GM03348 (cell line): ENCODE results near the gene LDLRAD3.
"Not testable (repeated sequence)": the region's sequence is repeated elsewhere in the genome, so short reads cannot be mapped to it uniquely, and the experiment has no call there.

Source experiments
- DNase-seq: peaks from one replicate; pipeline ENCODE4 v3.0.0; 2012; ENCODE audit warnings: low spot score

The LDLRAD3 gene

DNA sequence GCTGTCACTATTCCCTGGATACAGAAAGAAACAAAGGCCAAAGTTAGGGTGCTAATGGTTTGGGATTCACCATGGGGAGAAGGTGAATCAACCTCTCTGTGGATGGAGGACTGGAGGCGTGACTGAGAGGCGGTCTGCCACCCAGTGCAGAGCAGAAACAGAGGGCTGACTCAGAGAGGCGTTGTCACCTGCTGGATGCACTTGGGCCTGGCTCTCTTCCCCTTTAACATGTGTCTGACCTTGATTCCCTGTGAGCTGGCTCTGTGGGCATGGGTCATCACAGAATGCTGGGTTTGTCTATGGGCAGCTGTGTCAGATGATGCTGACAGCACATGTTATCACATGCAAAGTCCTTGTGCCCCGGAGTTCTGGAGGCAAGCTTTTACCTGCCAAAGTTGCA, 75.9 kb downstream of the LDLRAD3 start:
- DNase-seq: no peak

- no peak for DNase-seq
Measured at GRCh38 chr11:36022882-36023281, 79.0 kb downstream of the LDLRAD3 start.

DNA sequence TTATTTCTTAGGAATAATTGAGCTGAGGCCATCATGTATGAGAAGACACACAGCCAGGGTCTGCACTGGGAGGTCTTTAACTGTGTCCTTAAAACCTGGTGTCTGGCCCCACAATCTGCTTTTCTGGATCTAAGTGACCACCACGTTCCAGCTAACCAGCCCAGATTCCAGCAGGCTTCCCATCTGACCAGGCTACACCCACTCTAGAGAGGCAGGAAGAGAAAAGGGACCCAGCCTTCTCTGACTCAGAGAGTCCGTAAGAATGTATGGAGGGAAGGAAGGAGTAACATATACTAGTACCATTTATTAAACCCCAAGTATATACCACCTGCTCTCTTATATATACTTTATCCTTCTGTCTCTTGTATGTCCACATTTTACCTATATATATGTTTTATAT, 80.1 kb downstream of the LDLRAD3 start:
- DNase-seq: peak; percentile 60

- no peak for DNase-seq
Measured at GRCh38 chr11:36024716-36025115, 80.9 kb downstream of the LDLRAD3 start.

DNA sequence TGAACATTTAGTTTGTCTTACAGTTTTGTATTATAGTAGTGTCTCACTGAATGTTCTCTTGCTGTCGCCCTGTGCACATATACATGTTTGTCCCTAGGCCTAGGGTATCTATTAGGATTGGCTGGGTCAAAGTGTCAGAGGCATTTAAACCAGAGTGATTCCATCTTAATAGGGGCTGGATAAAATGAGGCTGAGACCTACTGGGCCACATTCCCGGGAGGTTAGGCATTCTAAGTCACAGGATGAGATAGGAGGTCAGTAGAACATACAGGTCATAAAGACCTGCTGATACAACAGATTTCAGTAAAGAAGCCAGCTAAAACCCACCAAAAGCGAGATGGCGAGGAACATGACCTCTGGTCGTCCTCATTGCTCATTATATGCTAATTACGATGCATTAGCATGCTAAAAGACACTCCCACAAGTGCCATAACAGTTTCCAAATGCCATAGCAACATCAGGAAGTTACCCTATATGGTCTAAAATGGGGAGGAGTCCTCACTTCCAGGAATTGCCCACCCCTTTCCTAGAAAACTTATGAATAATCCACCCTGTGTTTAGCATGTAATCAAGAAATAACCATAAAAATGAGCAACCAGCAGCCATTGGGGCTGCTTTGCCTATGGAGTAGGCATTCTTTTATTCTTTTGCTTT, 82.6 kb downstream of the LDLRAD3 start:
- DNase-seq: no peak

DNA sequence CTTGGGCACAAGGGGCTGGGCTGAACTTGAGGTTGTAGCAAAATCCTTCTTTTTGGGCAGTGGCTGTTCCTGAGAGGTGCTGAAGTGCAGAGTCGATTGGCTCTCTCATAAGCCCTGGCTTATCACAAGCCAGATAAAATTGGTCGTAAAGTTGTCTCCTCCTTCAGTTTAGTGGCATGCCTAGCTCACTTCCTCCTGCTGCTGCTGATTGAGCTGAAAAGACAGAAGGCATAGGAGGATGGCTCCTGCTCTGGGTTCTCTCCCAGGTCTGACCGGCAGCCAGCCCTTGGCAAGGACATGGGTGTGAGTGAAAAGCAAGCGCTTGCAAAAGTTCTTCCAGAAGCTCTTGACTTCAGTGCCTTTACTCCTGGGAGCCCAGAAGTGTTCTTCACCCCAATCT, 83.9 kb downstream of the LDLRAD3 start:
- no peak for DNase-seq

DNA sequence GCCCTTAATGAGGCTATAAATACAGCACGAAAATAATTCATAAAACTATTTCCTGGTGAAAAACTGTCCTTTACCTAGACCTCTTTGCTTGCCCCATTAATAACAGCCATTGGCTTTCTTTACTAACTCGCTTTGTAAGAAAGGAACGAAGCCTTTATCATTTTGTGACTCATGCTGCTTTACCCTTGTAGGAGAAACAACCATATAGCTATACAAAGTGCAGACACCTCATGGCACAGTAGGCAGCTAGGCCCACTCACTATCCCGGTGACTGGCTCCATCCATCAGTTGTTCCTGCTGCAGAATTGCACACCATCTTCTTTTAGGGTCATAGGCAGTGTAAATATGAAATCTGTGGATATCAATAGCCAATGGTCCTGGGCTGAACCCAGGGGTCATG, 85.8 kb downstream of the LDLRAD3 start:
- DNase-seq: no peak

GRCh38 chr11:36030731-36031281, 86.9 kb downstream of the LDLRAD3 start:
- DNase-seq: peak; percentile 64

DNA sequence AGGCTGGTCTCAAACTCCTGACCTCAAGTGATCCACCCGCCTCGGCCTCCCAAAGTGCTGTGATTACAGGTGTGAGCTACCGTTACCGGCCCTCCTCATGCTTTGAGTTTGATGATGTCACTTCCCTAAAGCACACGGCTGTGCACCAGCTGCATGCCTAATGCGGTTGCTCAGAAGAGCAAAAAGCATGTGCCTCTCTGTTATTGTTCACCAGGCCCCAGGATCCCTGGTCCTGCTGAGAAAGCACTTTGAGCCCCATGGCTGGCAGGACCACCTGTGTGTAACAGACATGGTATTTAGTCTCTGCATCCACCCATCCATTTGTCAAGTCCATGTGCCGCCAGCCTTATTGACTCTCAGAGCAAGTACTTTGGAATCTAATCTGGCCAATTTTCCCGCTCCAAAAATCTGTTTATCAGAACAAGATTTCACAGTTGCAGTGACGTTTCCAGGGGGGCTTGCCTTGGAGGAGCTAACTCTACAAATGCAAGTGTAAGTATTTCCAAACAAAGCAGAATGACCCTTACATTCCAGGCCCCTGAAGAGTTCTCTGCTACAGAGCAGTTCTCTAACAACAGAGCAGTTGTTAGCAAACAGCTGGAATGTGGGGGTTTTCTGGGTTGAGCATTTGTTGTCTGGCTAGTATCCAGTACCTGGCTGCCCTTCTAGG, 89.4 kb downstream of the LDLRAD3 start:
- DNase-seq: no peak

GRCh38 chr11:36033936-36034335, 90.1 kb downstream of the LDLRAD3 start:
- DNase-seq: no peak

DNA sequence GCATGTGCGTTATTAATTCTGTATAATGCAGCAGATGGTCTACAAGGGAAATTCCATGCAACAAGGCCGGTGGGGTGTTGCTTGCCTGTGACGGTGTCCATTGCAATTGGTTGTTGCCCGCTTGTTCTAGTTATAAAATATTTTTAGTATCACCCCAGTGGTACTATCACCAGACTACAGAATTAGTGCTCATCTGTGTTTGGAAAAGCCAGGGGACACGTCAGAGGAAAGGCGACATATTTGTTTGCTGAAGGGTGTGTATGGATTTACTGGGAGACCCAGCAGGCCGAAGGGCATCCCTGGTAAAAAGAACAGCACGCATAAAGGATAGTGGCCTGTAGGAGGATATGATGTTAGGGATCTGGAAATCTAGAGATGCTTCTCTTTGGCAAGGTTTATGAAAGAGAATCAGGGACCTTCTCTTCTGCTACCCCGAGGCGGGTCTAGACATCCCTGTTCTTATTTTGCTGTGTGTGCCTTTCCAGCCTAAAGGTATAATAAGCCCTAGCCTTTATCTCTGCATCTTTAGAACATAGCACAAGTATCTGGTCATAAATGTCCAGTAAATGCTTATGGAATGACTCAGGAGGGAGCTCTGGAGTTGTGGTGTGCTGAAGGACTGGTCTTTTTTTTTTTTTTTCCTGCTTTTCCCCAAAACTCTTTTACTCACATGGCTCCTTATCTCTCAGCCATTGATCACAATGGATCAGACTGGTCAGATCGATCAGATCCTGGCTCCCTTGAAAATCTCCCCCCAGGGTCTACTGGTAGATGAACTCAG, 90.9 kb downstream of the LDLRAD3 start:
- peak; percentile 90 for DNase-seq

DNA sequence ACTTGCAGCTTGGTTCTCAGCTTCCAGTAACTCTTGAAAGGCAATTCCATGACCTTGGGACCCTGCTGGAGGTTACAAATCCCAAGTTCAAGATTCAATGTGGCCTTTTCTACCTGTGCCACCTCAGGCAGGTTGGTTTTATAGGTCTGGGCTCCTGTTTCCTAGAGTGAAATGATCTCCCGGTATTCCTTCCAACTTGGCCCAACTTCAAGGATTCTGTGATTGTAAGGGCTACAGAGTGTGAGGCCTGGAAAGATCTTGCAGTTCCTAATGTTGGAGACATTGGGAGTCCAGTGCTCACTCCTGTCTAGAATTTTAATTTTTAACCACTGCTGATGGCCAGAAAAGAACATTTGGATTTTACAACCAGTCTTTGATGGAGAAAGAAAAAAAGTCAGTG, 91.6 kb downstream of the LDLRAD3 start:
- no peak for DNase-seq

DNA sequence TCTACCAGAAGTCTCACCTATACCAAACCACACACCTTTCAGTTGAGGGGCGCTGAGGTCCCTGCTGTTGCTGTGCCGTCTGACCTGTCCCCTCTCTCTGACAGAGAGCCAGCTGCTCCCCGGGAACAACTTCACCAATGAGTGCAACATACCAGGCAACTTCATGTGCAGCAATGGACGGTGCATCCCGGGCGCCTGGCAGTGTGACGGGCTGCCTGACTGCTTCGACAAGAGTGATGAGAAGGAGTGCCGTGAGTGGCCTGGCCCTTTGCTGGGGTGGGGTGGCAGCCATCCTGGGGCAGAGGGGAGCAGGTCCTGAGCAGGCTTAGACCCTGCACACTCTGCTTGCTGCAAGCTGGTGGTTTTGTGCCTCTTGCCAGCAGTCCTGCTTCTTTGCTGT, 92.1 kb downstream of the LDLRAD3 start:
- DNase-seq: no peak

GRCh38 chr11:36037031-36037430, 93.2 kb downstream of the LDLRAD3 start:
- DNase-seq: peak; percentile 33

DNA sequence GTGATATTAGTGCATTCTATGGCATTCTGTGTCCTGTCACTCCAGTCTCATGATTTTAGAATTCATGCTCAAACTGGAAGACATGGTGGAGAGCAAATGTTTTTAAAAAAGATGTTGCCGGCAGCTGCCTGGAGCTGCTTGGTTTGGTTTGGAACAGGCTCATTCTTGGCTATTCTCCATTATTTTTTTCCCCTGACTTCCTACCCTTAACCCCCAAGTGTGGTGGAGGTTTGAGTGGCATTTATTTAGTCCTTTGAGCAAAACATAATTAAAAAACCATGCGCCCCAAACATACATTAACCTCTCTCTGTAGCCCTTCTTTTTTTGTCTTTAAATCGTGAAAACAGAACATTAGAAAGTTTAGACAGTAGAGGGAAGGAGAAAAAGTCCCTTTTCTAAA, 94.7 kb downstream of the LDLRAD3 start:
- DNase-seq: no peak

- DNase-seq: no peak
Measured at GRCh38 chr11:36039471-36039870, 95.6 kb downstream of the LDLRAD3 start.

DNA sequence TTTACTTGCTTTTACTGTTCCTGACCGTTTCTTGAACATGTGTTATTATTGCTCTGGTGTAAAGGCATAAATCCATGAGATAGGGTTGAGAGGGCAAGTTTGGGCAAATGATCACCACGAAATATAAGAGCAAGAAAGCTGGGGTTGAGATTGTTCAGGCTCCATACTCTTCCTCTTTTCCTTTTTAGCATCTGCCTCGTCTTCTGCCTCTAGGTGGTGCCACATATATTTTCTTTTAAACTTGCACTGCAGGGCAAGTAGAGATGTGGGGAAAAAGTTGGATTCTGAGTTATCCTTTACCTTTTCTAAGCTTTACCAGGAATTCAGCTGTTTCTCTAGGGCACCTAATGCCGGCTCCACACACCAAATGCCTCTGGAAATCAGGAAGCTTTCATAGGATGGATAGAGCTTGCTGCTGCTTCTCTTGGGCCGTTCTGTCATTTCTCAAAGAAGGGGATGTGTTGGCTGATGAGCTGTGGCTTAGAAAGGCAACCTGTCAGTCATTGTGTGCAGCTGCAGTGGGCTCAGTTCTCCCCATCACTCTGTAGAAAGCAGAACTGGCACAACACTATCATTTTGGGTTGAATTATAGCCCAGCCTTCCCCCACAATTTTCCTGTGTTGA, 98.2 kb downstream of the LDLRAD3 start:
- peak; percentile 35 for DNase-seq

GRCh38 chr11:36044636-36045035, 100.8 kb downstream of the LDLRAD3 start:
- DNase-seq: no peak

- not testable (repeated sequence) for DNase-seq
Measured at GRCh38 chr11:36045945-36046344, 102.1 kb downstream of the LDLRAD3 start.

GRCh38 chr11:36046932-36047331, 103.1 kb downstream of the LDLRAD3 start:
- DNase-seq: no peak

GRCh38 chr11:36047344-36047743, 103.5 kb downstream of the LDLRAD3 start:
- no peak for DNase-seq

DNA sequence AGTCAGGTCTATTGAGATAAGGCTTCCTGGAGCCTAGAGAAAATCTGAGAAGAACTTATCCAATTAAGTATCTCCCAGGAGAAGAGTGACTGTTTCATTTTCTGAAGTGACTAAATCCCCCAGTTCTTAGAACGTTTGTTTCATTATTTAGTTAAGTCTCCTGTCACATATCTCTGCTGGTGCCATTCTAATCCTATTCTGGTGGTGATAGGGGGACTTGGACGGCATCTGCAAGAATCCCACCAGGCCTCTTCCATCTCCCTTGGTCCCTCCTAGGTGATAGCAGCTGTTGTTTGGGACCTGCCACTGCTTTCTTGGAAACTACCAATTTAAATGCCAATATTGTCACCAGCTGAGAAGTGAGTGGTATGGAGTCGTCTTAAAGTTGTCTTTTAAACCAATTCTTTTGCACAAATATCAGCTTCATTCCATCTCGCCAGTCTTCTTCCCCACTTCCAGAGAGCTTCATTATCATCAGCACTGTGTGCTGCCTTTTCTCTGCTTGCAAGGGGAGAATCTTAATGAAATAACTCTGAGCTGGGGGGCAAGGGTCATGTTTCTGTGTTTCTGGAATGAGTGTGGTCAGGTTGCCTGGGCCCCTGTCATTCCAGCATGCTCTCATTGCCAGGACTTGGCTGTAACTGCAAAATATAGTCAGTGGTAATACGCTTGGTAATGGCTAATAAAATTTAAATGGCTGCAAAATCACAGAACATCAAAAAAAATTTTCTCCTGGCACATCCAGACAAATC, 104.8 kb downstream of the LDLRAD3 start:
- no peak for DNase-seq
